KBM-7 (cell line): Measurements from ENCODE around the gene PPP1R9A.
"Not testable (repeated sequence)": the region's sequence is repeated elsewhere in the genome, so short reads cannot be mapped to it uniquely, and the experiment has no call there.

Experiments used
- DNase-seq: peaks from one replicate; pipeline ENCODE4 v3.0.0-alpha.2; 2015
- in situ Hi-C: fragments of 300-500 bp; cut with MboI; formaldehyde crosslinking; loops from 2 replicates; pipeline ENCODE4 v1.14.3; 2020; ENCODE audit warnings: low sequenced_read_pairs, low pct_unique_long_range_greater_than_20kb, mixed read lengths

PPP1R9A gene

GRCh38 chr7:94971051-94971867 lies 63.9 kb downstream of the PPP1R9A start:
- no peak for DNase-seq
- in situ Hi-C loops: no loop called here

GRCh38 chr7:94972296-94972695 lies 64.9 kb downstream of the PPP1R9A start:
- in situ Hi-C loops: no loop called here
- DNase-seq: no peak

GRCh38 chr7:94973844-94974243 lies 66.5 kb downstream of the PPP1R9A start:
- no peak for DNase-seq
- in situ Hi-C loops: no loop called here

GRCh38 chr7:94974423-94974822 lies 67.0 kb downstream of the PPP1R9A start:
- in situ Hi-C loops: no loop called here
- no peak for DNase-seq

GRCh38 chr7:94975336-94975735 lies 67.9 kb downstream of the PPP1R9A start:
- DNase-seq: no peak
- in situ Hi-C loops: no loop called here

GRCh38 chr7:94980418-94981142 lies 73.2 kb downstream of the PPP1R9A start:
- in situ Hi-C loops: no loop called here
- DNase-seq: no peak

- no peak for DNase-seq
Observed at GRCh38 chr7:94995921-94996320, 88.5 kb downstream of the PPP1R9A start.

GRCh38 chr7:94996369-94996768 lies 89.0 kb downstream of the PPP1R9A start:
- in situ Hi-C loops: no loop called here
- no peak for DNase-seq

More at GRCh38 chr7:94995921-94996320, 88.5 kb downstream of the PPP1R9A start:
- in situ Hi-C loops: no loop called here

GRCh38 chr7:94997547-94997946 lies 90.2 kb downstream of the PPP1R9A start:
- DNase-seq: no peak
- in situ Hi-C loops: no loop called here

GRCh38 chr7:94998266-94999068 lies 91.1 kb downstream of the PPP1R9A start:
- in situ Hi-C loops: no loop called here
- DNase-seq: no peak

GRCh38 chr7:94999069-94999351 lies 91.6 kb downstream of the PPP1R9A start:
- DNase-seq: no peak
- in situ Hi-C loops: no loop called here

GRCh38 chr7:94999601-95000000 lies 92.2 kb downstream of the PPP1R9A start:
- DNase-seq, in situ Hi-C loops: not testable (repeated sequence)

- DNase-seq: no peak
- in situ Hi-C loops: no loop called here
Observed at GRCh38 chr7:95001258-95001657, 93.9 kb downstream of the PPP1R9A start.

- in situ Hi-C loops: no loop called here
- DNase-seq: no peak
Observed at GRCh38 chr7:95001815-95002561, 94.6 kb downstream of the PPP1R9A start.

GRCh38 chr7:95002775-95003174 lies 95.4 kb downstream of the PPP1R9A start:
- no peak for DNase-seq
- in situ Hi-C loops: no loop called here

- in situ Hi-C loops: no loop called here
- DNase-seq: no peak
Observed at GRCh38 chr7:95004618-95005247, 97.3 kb downstream of the PPP1R9A start.

- in situ Hi-C loops: no loop called here
- no peak for DNase-seq
Observed at GRCh38 chr7:95006010-95006409, 98.6 kb downstream of the PPP1R9A start.

- in situ Hi-C loops, DNase-seq: not testable (repeated sequence)
Observed at GRCh38 chr7:95008773-95009172, 101.4 kb downstream of the PPP1R9A start.
